WTC11 (cell line): Measurements from ENCODE around the gene MAML3. TPM values are rescaled to one million over a fixed set of nuclear protein-coding genes. Genes with fewer than 3 reads are reported as not detected.

Source experiments
- AR ChIP-seq: fragments of 250-450 bp; sonication (Bioruptor Pico); IDR thresholded peaks from 2 replicates; pipeline ENCODE4 v1.9.0; 2021; ENCODE audit warnings: mild to moderate bottlenecking
- ATF3 ChIP-seq: sonication (generic); formaldehyde crosslinking; conservative IDR thresholded peaks from 2 replicates; pipeline ENCODE4 v1.8.1; 2022; ENCODE audit warnings: mild to moderate bottlenecking, missing genetic modification reagents
- ATF6 ChIP-seq: sonication (generic); formaldehyde crosslinking; IDR thresholded peaks from 2 replicates; pipeline ENCODE4 v1.8.1; 2023; ENCODE audit warnings: mild to moderate bottlenecking, missing genetic modification reagents
- CREB1 ChIP-seq: sonication (generic); formaldehyde crosslinking; IDR thresholded peaks from 2 replicates; pipeline ENCODE4 v1.8.0; 2023; ENCODE audit warnings: mild to moderate bottlenecking, missing genetic modification reagents
- ELF4 ChIP-seq: sonication (generic); formaldehyde crosslinking; IDR thresholded peaks from 2 replicates; pipeline ENCODE4 v1.8.1; 2022; ENCODE audit warnings: low read depth, mild to moderate bottlenecking, moderate library complexity, missing genetic modification reagents
- ESRRA ChIP-seq: sonication (generic); formaldehyde crosslinking; IDR thresholded peaks from 2 replicates; pipeline ENCODE4 v1.8.1; 2022; ENCODE audit warnings: mild to moderate bottlenecking, missing genetic modification reagents, borderline replicate concordance
- FOXJ3 ChIP-seq: sonication (generic); formaldehyde crosslinking; IDR thresholded peaks from 2 replicates; pipeline ENCODE4 v1.9.0; 2021; ENCODE audit warnings: missing genetic modification reagents, mild to moderate bottlenecking, borderline replicate concordance
- FOXP4 ChIP-seq: sonication (generic); formaldehyde crosslinking; IDR thresholded peaks from 2 replicates; pipeline ENCODE4 v1.8.0; 2022; ENCODE audit warnings: mild to moderate bottlenecking, missing genetic modification reagents
- GTF2I ChIP-seq: fragments of 250-450 bp; sonication (Bioruptor Pico); conservative IDR thresholded peaks from 2 replicates; pipeline ENCODE4 v1.4.0; 2021; ENCODE audit warnings: mild to moderate bottlenecking
- HMGA2 ChIP-seq: fragments of 250-450 bp; sonication (Bioruptor Pico); IDR thresholded peaks from 2 replicates; pipeline ENCODE4 v1.4.0; 2021; ENCODE audit warnings: mild to moderate bottlenecking, moderate library complexity
- HMGXB4 ChIP-seq: sonication (generic); formaldehyde crosslinking; IDR thresholded peaks from 2 replicates; pipeline ENCODE4 v1.8.1; 2023; ENCODE audit warnings: mild to moderate bottlenecking, moderate library complexity, missing genetic modification reagents
- KAT7 ChIP-seq: sonication (generic); formaldehyde crosslinking; IDR thresholded peaks from 2 replicates; pipeline ENCODE4 v1.8.1; 2023; ENCODE audit warnings: missing genetic modification reagents, mild to moderate bottlenecking, borderline replicate concordance
- MLX ChIP-seq: sonication (generic); formaldehyde crosslinking; IDR thresholded peaks from 2 replicates; pipeline ENCODE4 v1.8.1; 2023; ENCODE audit warnings: mild to moderate bottlenecking, missing genetic modification reagents, moderate library complexity
- MYBL2 ChIP-seq: sonication (generic); formaldehyde crosslinking; IDR thresholded peaks from 2 replicates; pipeline ENCODE4 v1.8.1; 2023; ENCODE audit warnings: mild to moderate bottlenecking, moderate library complexity, missing genetic modification reagents
- NFE2L1 ChIP-seq: sonication (generic); formaldehyde crosslinking; IDR thresholded peaks from 2 replicates; pipeline ENCODE4 v1.8.1; 2023; ENCODE audit warnings: missing genetic modification reagents
- NFYB ChIP-seq: sonication (generic); formaldehyde crosslinking; conservative IDR thresholded peaks from 2 replicates; pipeline ENCODE4 v1.8.0; 2022; ENCODE audit warnings: low read depth, missing genetic modification reagents
- NR2C2 ChIP-seq: sonication (generic); formaldehyde crosslinking; IDR thresholded peaks from 2 replicates; pipeline ENCODE4 v1.8.0; 2022; ENCODE audit warnings: mild to moderate bottlenecking, missing genetic modification reagents
- OVOL2 ChIP-seq: fragments of 250-450 bp; sonication (Bioruptor Pico); IDR thresholded peaks from 2 replicates; pipeline ENCODE4 v1.9.0; 2021; ENCODE audit warnings: mild to moderate bottlenecking, borderline replicate concordance
- RELA ChIP-seq: sonication (generic); formaldehyde crosslinking; IDR thresholded peaks from 2 replicates; pipeline ENCODE4 v1.8.1; 2022; ENCODE audit warnings: missing genetic modification reagents, mild to moderate bottlenecking, borderline replicate concordance
- SOX15 ChIP-seq: fragments of 250-450 bp; sonication (Bioruptor Pico); IDR thresholded peaks from 2 replicates; pipeline ENCODE4 v1.9.0; 2021; ENCODE audit warnings: mild to moderate bottlenecking
- TCF7 ChIP-seq: sonication (generic); formaldehyde crosslinking; IDR thresholded peaks from 2 replicates; pipeline ENCODE4 v1.8.0; 2022; ENCODE audit warnings: mild to moderate bottlenecking, low read depth, missing genetic modification reagents, moderate library complexity
- TP53 ChIP-seq: sonication (generic); formaldehyde crosslinking; IDR thresholded peaks from 2 replicates; pipeline ENCODE4 v1.8.1; 2023; ENCODE audit warnings: mild to moderate bottlenecking, missing genetic modification reagents
- ZMAT4 ChIP-seq: fragments of 250-450 bp; sonication (Bioruptor Pico); IDR thresholded peaks from 2 replicates; pipeline ENCODE4 v1.9.0; 2021; ENCODE audit warnings: mild to moderate bottlenecking
- ZNF121 ChIP-seq: sonication (generic); formaldehyde crosslinking; IDR thresholded peaks from 2 replicates; pipeline ENCODE4 v1.8.0; 2023; ENCODE audit warnings: missing genetic modification reagents
- ZNF263 ChIP-seq: sonication (generic); formaldehyde crosslinking; IDR thresholded peaks from 2 replicates; pipeline ENCODE4 v1.8.1; 2022; ENCODE audit warnings: low read depth, mild to moderate bottlenecking, moderate library complexity, missing genetic modification reagents
- ZNF281 ChIP-seq: sonication (generic); formaldehyde crosslinking; IDR thresholded peaks from 2 replicates; pipeline ENCODE4 v1.8.0; 2023; ENCODE audit warnings: mild to moderate bottlenecking, missing genetic modification reagents
- ZNF671 ChIP-seq: fragments of 250-450 bp; sonication (Bioruptor Pico); IDR thresholded peaks from 2 replicates; pipeline ENCODE4 v1.8.0; 2021; ENCODE audit warnings: mild to moderate bottlenecking
- total RNA-seq: library from RNA; stranded (reverse); gene quantifications from 3 replicates; pipeline ENCODE4 v1.2.3, GENCODE V29; 2021

MAML3 gene
- total RNA-seq, 1 experiment from 2014 or later: 7.4 TPM

GRCh38 chr4:140150886-140151698, 2.9 kb downstream of the MAML3 start (continued):
- no peak for TF ChIP-seq ATF6 (CRISPR knock-in tag)
- TF ChIP-seq HMGXB4 (CRISPR knock-in tag): peak; percentile 70
- TF ChIP-seq NFE2L1 (CRISPR knock-in tag): 0 out of 2 replicates have a peak, but pooled peaks have one; percentile 12
- no peak for TF ChIP-seq AR
- no peak for TF ChIP-seq OVOL2 (CRISPR knock-in tag)
- TF ChIP-seq ZNF281 (CRISPR knock-in tag): peak; percentile 86
- TF ChIP-seq ESRRA (CRISPR knock-in tag): no peak
- no peak for TF ChIP-seq ZNF671 (CRISPR knock-in tag)
- TF ChIP-seq CREB1 (CRISPR knock-in tag): no peak; the same call in 1 of the 2 replicates
- TF ChIP-seq ATF3 (CRISPR knock-in tag): no peak
- TF ChIP-seq NR2C2 (CRISPR knock-in tag): no peak
- peak; percentile 64; the same call in 1 of the 2 replicates for TF ChIP-seq TP53 (CRISPR knock-in tag)
- TF ChIP-seq FOXJ3 (CRISPR knock-in tag): no peak
- TF ChIP-seq ELF4 (CRISPR knock-in tag): peak; percentile 87
- TF ChIP-seq SOX15 (CRISPR knock-in tag): no peak
- peak; percentile 99 for TF ChIP-seq ZNF263 (CRISPR knock-in tag)
- no peak for TF ChIP-seq GTF2I
- TF ChIP-seq KAT7: no peak
- peak; percentile 65; the same call in 1 of the 2 replicates for TF ChIP-seq ZNF121 (CRISPR knock-in tag)
- TF ChIP-seq HMGA2 (CRISPR knock-in tag): no peak
- TF ChIP-seq NFYB (CRISPR knock-in tag): no peak
- TF ChIP-seq FOXP4: peak; percentile 69; the same call in 1 of the 2 replicates
- no peak for TF ChIP-seq MYBL2
- TF ChIP-seq MLX (CRISPR knock-in tag): no peak
- no peak for TF ChIP-seq ZMAT4 (CRISPR knock-in tag)
- TF ChIP-seq RELA (CRISPR knock-in tag): no peak
- TF ChIP-seq TCF7 (CRISPR knock-in tag): no peak
